Suppressor macrophage treated with lipopolysaccharide for 4 hours (primary cell): ENCODE data around the gene PAIP2.
"Not testable (repeated sequence)": the region's sequence is repeated elsewhere in the genome, so short reads cannot be mapped to it uniquely, and the experiment has no call there.

Source experiments
- DNase-seq: peaks from one replicate; pipeline ENCODE4 v3.0.0-alpha.2; 2020

PAIP2 gene

GRCh38 chr5:139341689-139342422 lies at the start of gene PAIP2:
TSS of gene PAIP2 (plus strand) at chr5:139341854. CDS start at chr5:139363785, 21,931 bp downstream.
- peak; percentile 97 for DNase-seq

GRCh38 chr5:139293202-139293506 lies 48.5 kb upstream of the PAIP2 start:
- DNase-seq, result no peak

GRCh38 chr5:139293507-139294373 lies 47.9 kb upstream of the PAIP2 start, which contains the start of gene MATR3:
TSS of gene MATR3 (plus strand) at chr5:139293740. CDS start at chr5:139307416, 13,676 bp downstream.
- peak; percentile 98 for DNase-seq

- peak; percentile 75 for DNase-seq
Measured at GRCh38 chr5:139294374-139295165, 47.1 kb upstream of the PAIP2 start.

- no peak for DNase-seq
Measured at GRCh38 chr5:139295346-139296057, 46.2 kb upstream of the PAIP2 start.

GRCh38 chr5:139296198-139296597 lies 45.5 kb upstream of the PAIP2 start:
- no peak for DNase-seq

- no peak for DNase-seq
Measured at GRCh38 chr5:139296862-139297326, 44.8 kb upstream of the PAIP2 start.

- no peak for DNase-seq
Measured at GRCh38 chr5:139297439-139298133, 44.1 kb upstream of the PAIP2 start.

- DNase-seq, result no peak
Measured at GRCh38 chr5:139298242-139298641, 43.4 kb upstream of the PAIP2 start.

GRCh38 chr5:139299486-139299885 lies 42.2 kb upstream of the PAIP2 start:
- no peak for DNase-seq

- no peak for DNase-seq
Measured at GRCh38 chr5:139301808-139302499, 39.7 kb upstream of the PAIP2 start.

GRCh38 chr5:139304391-139305324 lies 37.0 kb upstream of the PAIP2 start:
- no peak for DNase-seq

- DNase-seq, result no peak
Measured at GRCh38 chr5:139306197-139306596, 35.5 kb upstream of the PAIP2 start.

- no peak for DNase-seq
Measured at GRCh38 chr5:139306628-139307379, 34.9 kb upstream of the PAIP2 start.

- no peak for DNase-seq
Measured at GRCh38 chr5:139308797-139309196, 32.9 kb upstream of the PAIP2 start.

- not testable (repeated sequence) for DNase-seq
Measured at GRCh38 chr5:139310715-139311186, 30.9 kb upstream of the PAIP2 start.

GRCh38 chr5:139312075-139312474 lies 29.6 kb upstream of the PAIP2 start:
- DNase-seq, result no peak

GRCh38 chr5:139314276-139314675 lies 27.4 kb upstream of the PAIP2 start:
- DNase-seq, result no peak

- DNase-seq, result no peak
Measured at GRCh38 chr5:139315056-139315615, 26.5 kb upstream of the PAIP2 start.
